ENCODE data around the gene RDH13. TPM values are rescaled to one million over a fixed set of nuclear protein-coding genes. Genes with fewer than 3 reads are reported as not detected.

Gene RDH13
- total RNA-seq, 1 experiment from 2014 or later: 31.1 TPM

- no peak for TF ChIP-seq CBX3 (IDR thresholded peaks at IDR 0.05; ENCODE audit: low read depth)
- TF ChIP-seq CTCF (IDR thresholded peaks at IDR 0.05 in 2 of 3, conservative IDR thresholded peaks at IDR 0.05 in 1 of 3; ENCODE audit: borderline replicate concordance in 1 of 3, insufficient read depth in 1 of 3, low read depth in 2 of 3, low read length in 2 of 3): no peak
- TF ChIP-seq FOSL1 (IDR thresholded peaks at IDR 0.05; ENCODE audit: low read depth): no peak
- TF ChIP-seq SP1 (IDR thresholded peaks at IDR 0.05; ENCODE audit: low read depth): no peak
- Histone ChIP-seq H3K4me3 (replicated peaks in 1 of 2; ENCODE audit: low read depth in 1 of 2, low read length in 2 of 2) (no peak overlapping the region), H3K36me3 (ENCODE audit: control insufficient read depth in 1 of 2, insufficient read depth in 2 of 2, low read length in 2 of 2) (peaks cover 0 to 7% of the 10 kb centered on the region in 2 experiments; a peak in 1 of 4 replicates), H4K20me1 (ENCODE audit: insufficient read depth) (no peaks in the 10 kb centered on the region), H3K79me2 (ENCODE audit: insufficient read depth, low read length) (no peaks in the 10 kb centered on the region; the same call in 1 of the 2 replicates), H2AFZ (ENCODE audit: low read depth, low read length, poor library complexity, severe bottlenecking) (no peak overlapping the region), H3K9me3 (ENCODE audit: control insufficient read depth in 1 of 2, insufficient read depth in 1 of 2, low read depth in 1 of 2, low read length in 2 of 2) (no peaks in the 10 kb centered on the region), H3K27ac (ENCODE audit: low read depth, low read length) (no peak overlapping the region), H3K27me3 (ENCODE audit: insufficient read depth, low read length) (no peaks in the 10 kb centered on the region), H3K9ac (ENCODE audit: low read length) (no peak overlapping the region), H3K4me1 (ENCODE audit: control insufficient read depth in 1 of 2, insufficient read depth in 2 of 2, low read length in 2 of 2) (peaks cover 8 to 34% of the 10 kb centered on the region in 2 experiments), H3K9me2 (ENCODE audit: insufficient read depth) (no peaks in the 10 kb centered on the region), H3K4me2 (ENCODE audit: low read length) (no peak overlapping the region)
- no peak for DNase-seq (ENCODE audit: low read depth, low spot score)
- intact Hi-C loops (cut with micrococcal nuclease): loop anchor here (5.0 kb wide), 1 partner anchor 74 kb away; the partner anchor contains the start of gene TNNI3
- BruUV-seq (replicated peaks): no TSS peak
- ChIA-PET RAD21 (ENCODE audit: low non-redundant PET in 1 of 2, low total read pairs in 2 of 2, uncharacterized antibody in 2 of 2, unreplicated experiment in 2 of 2) (no interaction called here), POLR2A (no interaction called here), CTCF (no interaction called here)
- no peak for ATAC-seq
These were observed 20.3 kb upstream of the RDH13 start for GRCh38 chr19:55083004-55083850.

Data from HCT116 (cell line).